GM19438 (cell line): ENCODE data around the gene ARIH2.

Source experiments
- ATAC-seq: cut with Tn5 transposase; IDR thresholded peaks from one replicate; pipeline ENCODE4 v1.9.1; 2021; ENCODE audit warnings: low read depth; ENCODE audit not compliant: unreplicated experiment

ARIH2 gene

DNA sequence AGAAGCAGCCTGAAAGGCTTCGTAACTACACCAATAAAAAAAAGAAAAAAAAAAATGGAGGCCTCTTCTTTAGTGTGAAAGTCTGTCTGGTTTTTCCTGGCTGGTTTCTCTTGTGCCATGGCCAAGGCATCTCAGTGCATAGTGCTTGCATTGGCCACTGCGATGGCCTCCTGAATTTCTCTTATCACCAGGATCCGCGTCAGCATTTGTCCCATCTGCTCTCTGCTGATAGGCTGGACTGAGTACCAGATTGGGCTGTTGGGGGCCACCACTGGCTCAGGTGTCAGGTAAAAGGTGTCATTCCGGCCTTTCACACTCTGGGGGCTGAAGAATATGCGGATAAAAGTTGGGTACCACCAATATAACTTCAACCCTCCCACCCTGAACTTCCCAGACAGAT lies 111.7 kb downstream of the ARIH2 start:
- ATAC-seq, result no peak

GRCh38 chr3:49032646-49033304 lies 114.1 kb downstream of the ARIH2 start:
- no peak for ATAC-seq

- ATAC-seq, result no peak
Measured at GRCh38 chr3:49034650-49035049, 116.0 kb downstream of the ARIH2 start.

DNA sequence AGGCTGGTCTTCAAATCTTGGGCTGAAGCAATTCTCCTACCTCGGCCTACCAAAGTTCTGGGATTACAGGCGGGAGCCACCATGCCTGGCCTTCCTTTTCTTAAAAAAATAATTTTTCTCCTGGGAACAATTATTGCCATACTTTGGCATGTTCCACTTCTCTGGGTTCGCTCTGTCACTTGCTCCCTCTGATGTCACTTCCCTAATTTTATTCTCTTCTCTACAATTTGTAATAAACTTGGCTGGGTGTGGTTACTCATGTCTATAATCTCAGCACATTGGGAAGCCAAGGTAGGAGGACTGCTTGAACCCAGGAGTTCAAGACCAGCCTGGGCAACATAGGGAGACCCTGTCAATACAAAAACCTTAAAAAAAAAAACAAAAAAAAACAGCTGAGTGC lies 116.6 kb downstream of the ARIH2 start:
- no peak for ATAC-seq
